SK-N-SH treated with all-trans-retinoic acid at 6 μM for 48 hours (cell line): ENCODE measurements around the gene GUCA2A.

Experiments
- CREB5 ChIP-seq: fragments of 250-450 bp; sonication (Bioruptor Pico); IDR thresholded peaks from 2 replicates; pipeline ENCODE4 v1.5.1; 2020; ENCODE audit warnings: low read depth, mild to moderate bottlenecking, moderate library complexity
- CSRNP3 ChIP-seq: fragments of 250-450 bp; sonication (Bioruptor Pico); IDR thresholded peaks from 2 replicates; pipeline ENCODE4 v1.5.1; 2021; ENCODE audit warnings: mild to moderate bottlenecking, moderate library complexity
- OSR1 ChIP-seq: fragments of 250-450 bp; sonication (Bioruptor Pico); IDR thresholded peaks from 2 replicates; pipeline ENCODE4 v1.8.0; 2022; ENCODE audit warnings: moderate library complexity, mild to moderate bottlenecking, inconsistent platforms
- PATZ1 ChIP-seq: fragments of 250-450 bp; sonication (Bioruptor Pico); IDR thresholded peaks from 2 replicates; pipeline ENCODE4 v1.8.0; 2020; ENCODE audit warnings: mild to moderate bottlenecking, moderate library complexity, borderline replicate concordance
- PPARA ChIP-seq: fragments of 250-450 bp; sonication (Bioruptor Pico); IDR thresholded peaks from 2 replicates; pipeline ENCODE4 v1.5.0; 2020; ENCODE audit warnings: mild to moderate bottlenecking, borderline replicate concordance
- TSHZ2 ChIP-seq: fragments of 250-450 bp; sonication (Bioruptor Pico); IDR thresholded peaks from 2 replicates; pipeline ENCODE4 v1.5.0; 2020; ENCODE audit warnings: mild to moderate bottlenecking, moderate library complexity
- ZC3H10 ChIP-seq: fragments of 250-450 bp; sonication (Bioruptor Pico); IDR thresholded peaks from 2 replicates; pipeline ENCODE4 v1.5.1; 2021; ENCODE audit warnings: mild to moderate bottlenecking, moderate library complexity
- ZFP30 ChIP-seq: fragments of 450-650 bp; formaldehyde crosslinking; IDR thresholded peaks from 2 replicates; pipeline ENCODE4 v1.5.0; 2022; ENCODE audit warnings: mild to moderate bottlenecking, moderate library complexity
- ZNF565 ChIP-seq: fragments of 450-650 bp; formaldehyde crosslinking; conservative IDR thresholded peaks from 2 replicates; pipeline ENCODE4 v1.5.0; 2020; ENCODE audit warnings: low read depth, mild to moderate bottlenecking, moderate library complexity
- TF ChIP-seq, protein P1 (sequence below): fragments of 250-450 bp; sonication (Bioruptor Pico); IDR thresholded peaks from 2 replicates; pipeline ENCODE4 v1.8.0; 2021; ENCODE audit warnings: low read depth, mild to moderate bottlenecking, moderate library complexity, borderline replicate concordance

DNA sequence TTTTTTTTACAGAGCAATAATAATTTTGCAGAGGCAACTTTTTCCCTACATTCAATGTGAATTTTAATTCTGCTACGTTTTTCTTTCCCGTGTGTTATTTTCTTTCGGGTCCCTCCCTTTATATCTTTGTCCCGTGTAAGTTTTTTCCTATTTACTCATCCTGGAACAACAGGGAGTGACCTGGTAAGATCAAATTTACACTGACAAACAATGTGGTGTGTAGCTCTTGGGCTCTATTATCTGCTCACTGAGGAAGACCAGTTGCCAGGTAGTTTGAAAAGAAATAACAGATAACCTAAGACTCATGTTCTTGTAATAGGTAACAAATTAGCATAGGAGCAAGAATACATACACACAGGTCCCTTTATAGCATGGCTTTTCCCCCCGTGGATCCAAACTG lies 33.7 kb upstream of the GUCA2A start:
- TF ChIP-seq ZC3H10 (CRISPR knock-in tag) (no peak), ZNF565 (CRISPR knock-in tag) (no peak), CREB5 (no peak), PPARA (CRISPR knock-in tag) (no peak), OSR1 (CRISPR knock-in tag) (no peak), TSHZ2 (CRISPR knock-in tag) (no peak), ZFP30 (no peak), CSRNP3 (CRISPR knock-in tag) (no peak), PATZ1 (no peak)
- TF ChIP-seq, protein P1, sequence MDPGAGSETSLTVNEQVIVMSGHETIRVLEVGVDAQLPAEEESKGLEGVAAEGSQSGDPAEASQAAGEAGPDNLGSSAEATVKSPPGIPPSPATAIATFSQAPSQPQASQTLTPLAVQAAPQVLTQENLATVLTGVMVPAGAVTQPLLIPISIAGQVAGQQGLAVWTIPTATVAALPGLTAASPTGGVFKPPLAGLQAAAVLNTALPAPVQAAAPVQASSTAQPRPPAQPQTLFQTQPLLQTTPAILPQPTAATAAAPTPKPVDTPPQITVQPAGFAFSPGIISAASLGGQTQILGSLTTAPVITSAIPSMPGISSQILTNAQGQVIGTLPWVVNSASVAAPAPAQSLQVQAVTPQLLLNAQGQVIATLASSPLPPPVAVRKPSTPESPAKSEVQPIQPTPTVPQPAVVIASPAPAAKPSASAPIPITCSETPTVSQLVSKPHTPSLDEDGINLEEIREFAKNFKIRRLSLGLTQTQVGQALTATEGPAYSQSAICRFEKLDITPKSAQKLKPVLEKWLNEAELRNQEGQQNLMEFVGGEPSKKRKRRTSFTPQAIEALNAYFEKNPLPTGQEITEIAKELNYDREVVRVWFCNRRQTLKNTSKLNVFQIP (CRISPR knock-in tag) = no peak
